Activated naive CD4-positive, alpha-beta T cell treated with anti-CD3 and anti-CD28 coated beads, Interleukin-2, amount 50 U/mL, for 16 hours (primary cell): ENCODE results near the gene SDC1.

Experiments
- DNase-seq: peaks from one replicate; pipeline ENCODE4 v3.0.0-alpha.2; 2020

The SDC1 gene

DNA sequence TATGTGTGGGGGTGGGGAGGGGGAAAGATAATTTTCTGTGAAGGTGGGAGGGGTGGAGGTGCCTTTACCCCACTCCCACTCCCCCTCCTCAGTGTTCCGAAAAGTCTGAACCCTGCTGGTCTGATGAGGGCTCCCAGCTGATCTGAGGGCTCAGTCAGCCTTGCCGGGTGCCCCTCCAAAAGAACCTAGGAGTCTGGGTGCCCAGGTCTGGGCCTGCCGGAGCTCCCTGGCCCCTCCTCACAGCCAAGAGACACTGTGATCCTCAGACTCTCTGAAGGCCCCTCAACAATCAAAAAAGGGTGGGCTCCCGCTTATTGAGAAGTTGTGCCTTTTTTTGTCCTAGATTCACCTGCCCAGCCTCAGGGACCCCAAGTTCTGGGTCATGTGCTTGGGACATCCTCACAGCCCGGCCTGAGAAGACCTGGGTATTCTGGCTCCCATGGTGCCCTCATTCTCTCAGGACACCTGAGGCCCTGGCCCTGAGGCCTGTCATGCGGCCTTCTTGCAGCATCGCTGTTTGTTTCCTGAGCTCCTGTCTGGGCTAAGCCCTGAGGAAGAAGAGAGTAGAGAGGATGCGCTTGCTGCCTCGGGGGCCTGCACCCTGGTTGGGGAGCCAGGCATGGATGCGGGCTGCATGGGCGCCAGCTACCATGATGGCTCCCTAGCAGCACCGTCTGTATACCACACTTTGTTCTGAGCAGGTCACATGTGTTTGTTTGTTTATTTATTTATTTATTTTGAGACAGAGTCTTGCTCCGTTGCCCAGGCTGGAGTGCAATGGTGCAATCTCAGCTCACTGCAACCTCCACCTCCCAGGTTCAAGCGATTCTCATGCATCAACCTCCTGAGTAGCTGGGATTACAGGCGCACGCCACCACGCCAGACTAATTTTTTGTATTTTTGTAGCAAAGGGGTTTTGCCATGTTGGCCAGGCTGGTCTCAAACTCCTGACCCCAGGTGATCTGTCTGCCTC, 44.0 kb downstream of the SDC1 start:
- DNase-seq, result no peak

DNA sequence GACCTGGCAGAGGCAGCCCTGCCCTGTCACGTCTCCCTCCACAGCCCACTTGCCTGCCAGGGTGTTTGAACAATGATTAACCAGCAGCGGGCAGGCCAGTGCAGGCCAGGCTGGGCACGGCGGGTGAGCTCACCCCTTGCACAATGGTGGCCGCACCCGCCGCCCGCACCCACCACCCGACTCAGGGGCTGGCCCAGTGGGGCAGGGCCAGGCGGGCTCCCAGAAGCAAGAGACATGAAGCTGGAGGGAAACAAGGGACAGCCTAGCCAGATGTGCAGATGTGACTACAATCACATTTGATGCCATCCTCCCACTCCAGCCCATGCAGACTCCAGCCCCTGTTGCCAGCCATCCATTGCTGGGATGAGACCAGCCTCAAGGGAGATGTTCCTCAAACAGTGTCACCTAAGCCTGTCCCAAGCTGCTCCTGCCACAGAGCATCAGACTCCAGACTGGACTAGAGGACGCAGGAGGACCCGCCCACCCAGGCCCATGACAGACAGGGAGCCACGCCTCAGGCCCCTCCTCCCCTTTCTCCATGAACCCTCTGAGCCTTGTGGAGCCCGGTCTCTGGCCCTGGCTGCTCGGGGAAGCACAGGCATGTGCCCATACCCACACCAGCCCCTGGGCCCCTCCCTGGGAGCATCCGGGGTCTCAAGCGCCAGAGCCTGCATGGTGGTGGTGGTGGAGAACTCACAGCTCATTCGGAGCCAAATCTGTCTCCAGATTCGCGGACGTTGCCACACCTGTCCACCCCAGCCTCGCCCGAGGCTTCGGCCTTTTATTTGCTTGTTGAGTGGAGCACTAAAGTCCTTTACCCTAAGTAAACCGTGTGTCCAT, 45.0 kb downstream of the SDC1 start:
- DNase-seq, result no peak

DNA sequence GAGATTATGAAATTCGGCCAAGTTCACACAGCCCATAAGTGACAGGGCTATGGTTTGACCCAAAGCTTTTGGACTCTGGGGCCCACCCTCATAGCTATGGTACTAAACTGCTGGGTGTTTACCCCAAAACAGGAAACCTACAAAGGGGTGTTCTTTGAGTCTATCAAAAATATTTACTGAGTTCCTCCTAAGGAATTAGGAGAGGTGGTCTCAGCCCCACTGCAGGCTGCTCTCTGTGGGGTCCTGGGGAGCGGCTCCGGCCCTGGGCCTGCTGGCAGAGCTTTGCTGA, 45.5 kb downstream of the SDC1 start:
- no peak for DNase-seq

DNA sequence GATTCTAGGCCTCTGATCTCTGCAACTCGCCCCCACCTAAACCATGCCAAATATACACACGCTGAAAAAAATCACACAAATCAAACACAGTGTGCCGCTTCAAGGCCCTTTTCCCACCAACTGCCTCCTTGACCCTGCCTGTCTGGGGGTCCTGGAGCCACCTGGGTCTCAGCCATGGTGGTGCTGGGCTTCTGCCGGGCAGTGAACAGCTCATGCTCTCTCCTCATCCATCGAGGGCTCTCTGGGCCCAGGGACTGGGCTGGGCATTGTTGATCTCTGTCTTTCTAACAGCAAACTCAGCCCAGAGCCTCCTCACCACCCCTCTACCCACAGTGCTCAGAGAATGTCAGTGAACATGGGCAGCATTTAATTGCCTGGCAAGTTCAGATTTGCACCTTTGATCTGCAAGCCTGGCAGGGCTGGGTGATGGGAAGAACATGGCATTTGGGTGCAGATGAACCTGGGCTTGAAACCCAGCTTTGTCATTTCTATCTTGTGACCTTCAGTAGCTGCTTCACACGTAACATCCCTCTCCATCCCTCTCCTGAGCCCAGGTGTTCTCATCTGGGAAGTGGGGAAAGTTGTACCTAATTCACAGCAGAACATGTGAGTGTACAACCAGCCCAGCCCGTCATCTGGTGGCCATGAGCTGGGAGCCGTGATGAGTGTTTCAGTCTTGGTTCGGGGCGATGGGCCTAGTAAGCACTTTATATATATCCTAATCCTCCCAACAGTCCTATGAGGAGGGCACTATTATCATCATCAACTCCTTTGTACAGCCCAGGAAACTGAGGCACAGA, 46.1 kb downstream of the SDC1 start:
- no peak for DNase-seq

DNA sequence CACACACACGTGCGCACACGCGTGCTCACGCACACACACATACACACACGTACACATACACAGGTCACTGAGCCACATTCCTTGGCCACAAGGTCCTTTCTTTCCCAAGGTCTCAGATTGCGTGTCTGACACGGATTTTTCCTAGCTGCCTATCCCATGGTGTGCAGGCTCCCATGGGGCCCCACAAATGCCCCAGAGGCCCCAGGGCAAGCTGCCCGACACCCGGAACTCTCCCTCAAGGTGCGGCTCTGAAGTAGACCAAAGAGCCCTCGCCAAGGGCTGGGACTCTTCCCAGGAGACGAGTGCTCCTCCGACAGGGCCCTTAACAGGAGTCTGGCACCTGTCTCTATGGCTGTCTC, 46.7 kb downstream of the SDC1 start:
- no peak for DNase-seq

DNA sequence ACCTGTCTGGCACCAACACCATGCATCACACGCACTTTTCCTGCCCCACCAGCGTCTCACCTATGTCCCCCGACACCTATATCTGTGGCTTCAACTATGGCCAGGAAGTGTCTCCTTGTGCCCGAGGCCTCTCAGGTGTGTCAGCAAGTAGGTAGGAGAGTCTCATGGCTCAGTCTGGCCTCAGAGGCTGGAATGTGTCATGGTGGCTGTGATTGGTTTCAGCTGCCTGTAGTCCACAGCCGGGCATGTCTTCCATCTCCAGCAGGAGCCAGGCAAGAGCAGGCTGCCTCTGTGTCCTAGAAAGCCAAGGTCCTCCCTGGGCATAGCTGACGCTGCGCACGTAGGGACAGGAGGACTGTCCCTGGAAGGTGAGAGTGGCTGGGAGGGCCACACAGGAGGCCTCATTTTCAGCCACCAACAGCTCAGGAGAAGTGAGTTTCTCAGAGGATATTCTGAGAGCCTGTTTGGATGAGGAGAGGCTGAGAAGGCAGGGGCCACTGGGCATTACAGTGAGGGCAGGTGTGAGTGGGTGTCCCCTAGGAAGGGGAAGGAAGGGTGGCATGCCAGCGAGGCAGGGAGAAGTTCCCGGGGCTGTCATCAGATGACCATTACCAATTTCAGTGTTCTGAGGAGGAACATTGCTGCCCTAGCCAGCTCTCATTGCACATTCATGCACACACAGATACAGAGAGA, 47.2 kb downstream of the SDC1 start:
- DNase-seq, result no peak

DNA sequence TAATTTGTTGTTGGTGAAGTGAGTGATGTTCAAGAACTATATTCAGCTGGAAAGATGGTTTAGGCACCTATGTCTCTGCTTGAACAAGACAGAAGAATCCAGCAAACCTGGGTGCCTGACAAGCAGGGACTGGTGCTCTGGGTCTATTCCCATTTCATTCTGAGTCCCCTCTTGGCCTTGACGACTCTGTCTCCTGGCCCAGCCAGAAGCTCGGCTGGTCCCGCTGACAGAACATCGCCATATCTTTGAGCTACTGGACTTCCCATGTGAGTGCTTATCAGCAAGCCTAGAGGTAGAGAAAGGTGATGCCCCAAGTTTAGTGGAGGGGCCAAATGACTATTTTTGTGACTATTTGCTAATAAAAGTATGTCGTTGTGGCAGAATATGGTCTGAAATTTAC, 48.2 kb downstream of the SDC1 start:
- no peak for DNase-seq

DNA sequence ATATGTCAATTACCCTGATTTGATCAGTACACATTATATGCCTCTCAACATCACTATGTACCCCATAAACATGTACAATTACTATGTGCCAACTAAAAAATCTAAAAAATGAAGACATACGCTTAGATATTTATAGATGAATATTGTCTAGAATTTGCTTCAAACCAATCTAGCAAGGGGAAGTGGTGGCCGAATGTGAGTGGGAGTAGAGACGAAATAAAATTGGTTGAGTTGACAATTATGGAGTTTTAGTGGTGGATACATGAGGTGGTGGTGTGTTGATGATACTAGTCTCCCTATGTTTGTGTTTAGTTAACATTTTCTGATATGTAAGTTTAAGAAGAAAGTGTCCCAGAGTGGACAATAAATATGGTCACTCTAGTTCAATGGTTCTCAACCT, 49.0 kb downstream of the SDC1 start:
- DNase-seq, result no peak

DNA sequence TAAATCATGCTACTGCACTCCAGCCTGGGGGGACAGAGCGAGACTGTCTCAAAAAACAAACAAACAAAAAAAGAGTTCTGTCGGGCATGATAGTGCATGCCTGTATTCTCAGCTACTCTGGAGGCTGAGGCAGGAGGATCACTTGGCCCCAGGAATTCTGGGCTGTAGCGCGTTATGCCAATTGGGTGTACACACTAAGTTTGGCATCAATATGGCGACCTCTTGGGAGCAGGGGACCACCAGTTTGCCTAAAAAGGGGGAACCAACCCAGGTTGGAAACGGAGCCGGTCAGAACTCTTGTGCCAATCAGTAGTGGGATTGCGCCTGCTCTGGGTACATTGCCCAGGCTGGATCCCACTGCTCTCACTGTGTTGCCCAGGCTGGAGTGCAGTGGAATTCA, 49.7 kb downstream of the SDC1 start:
- DNase-seq, result no peak

DNA sequence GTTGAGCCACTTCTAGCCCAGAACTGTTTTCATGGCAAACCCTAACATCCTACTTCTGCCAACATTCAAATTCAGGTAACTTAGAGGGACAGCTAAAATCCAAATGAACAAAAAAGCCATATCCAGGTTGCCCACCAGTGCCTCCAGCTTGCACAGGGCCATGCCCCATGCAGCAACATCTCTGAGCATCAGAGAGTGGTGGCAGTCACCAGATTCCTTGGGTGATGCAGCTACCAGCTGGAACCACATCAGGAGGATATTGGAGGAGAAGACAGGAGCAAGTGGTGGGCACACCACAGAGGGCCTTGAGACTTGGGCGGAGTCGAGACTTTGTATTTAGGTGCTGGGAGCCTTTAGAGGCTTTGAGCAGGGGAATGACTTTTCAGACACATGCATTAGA, 50.5 kb downstream of the SDC1 start:
- DNase-seq, result no peak

DNA sequence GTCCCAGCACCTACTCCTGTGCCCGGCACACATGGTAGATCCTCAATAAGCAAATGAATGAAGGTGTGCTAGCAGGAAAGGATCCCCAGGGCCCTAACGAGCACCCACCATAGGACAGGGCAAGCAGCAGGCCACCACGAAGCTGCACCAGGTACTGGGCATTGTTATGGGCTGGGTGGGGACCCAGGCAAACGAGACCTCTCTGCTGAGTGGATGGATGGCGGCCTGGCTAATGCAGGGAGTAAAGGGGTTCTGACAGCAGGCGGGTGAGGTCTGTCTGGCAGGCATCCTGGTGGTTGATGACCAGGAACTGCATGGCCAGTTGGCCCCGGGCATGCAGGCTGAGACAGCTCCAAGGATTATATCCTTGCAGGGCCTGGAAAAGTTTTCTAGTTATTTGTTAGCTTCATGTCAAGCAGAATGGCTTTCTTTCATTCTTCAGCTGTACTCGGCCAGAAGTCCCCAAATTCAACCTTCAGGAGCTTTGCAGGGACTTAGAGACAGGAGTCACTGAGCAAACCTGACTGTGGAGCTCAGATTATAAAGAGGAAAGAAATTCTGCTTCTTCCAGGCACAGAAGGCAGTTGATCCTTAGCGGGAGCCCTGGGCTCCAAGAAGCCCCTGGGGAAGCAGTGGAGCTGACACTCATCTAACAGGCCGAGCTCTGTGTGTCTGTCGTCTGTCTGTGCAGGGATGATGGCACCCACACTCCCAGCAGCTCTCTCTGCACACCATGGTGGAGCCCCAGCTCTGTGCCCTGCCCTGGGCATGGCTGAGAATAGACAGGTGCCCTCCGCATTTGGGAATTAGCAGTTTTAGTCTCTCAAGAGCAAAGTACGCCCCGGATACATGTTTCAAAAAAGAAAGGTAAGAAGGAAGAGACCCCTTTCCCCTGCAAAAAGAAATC, 51.2 kb downstream of the SDC1 start:
- no peak for DNase-seq

DNA sequence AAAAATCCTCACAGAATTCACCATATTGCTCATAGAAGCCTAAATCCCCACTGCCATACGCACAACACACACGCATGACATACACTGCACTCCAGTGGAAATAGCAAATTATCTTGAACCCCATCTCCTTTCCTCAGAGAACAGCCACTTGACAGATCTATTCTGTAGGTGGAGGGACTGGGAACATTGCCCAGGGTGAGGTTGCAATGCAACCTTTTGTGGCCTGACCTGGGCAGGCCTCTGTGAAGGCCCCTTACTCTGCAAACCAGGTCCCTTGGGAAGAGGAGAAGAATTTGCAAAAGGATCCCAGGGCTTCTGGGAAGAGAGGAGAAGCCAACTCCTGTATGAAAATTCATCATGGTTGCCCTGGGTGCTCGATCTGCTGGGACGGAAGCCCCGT, 51.9 kb downstream of the SDC1 start:
- DNase-seq, result no peak

DNA sequence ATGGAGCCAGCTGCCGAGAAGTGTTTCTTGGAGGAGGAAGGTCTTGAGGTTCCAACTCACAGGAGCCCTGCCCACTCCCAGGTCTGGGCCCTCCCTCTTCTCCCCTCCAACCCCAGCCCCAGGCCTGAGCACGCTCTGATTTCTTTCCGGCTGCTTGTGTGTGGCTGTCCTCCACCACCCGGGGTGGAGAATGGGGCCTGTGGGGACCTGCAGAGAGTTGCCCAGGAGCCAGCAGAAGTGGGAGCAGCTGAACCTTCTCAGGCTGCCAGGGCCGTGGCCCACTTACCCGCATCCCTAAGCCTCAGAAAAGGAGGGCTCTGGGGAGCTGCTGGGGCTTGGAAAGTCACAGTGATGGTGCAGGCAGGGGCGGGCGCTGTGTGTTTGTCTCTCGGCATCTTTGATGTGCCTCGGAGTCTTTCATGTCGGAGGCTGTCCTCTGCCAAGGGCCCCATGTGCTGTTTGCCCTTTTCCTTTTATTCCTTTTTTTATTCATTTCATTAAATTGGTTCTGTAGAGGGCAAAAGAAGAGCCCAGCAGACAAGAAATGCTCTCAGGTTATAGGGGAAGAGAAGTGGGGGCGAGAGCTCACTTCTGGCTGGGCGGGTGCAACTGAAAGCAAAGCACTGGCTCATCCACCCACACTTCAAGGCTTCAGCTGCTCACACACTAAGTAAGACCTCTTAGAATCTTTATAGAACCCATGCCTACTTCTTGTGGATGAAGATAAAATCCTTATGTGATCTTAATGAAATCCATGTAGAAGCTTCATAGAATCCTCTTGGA, 52.5 kb downstream of the SDC1 start:
- DNase-seq, result no peak

DNA sequence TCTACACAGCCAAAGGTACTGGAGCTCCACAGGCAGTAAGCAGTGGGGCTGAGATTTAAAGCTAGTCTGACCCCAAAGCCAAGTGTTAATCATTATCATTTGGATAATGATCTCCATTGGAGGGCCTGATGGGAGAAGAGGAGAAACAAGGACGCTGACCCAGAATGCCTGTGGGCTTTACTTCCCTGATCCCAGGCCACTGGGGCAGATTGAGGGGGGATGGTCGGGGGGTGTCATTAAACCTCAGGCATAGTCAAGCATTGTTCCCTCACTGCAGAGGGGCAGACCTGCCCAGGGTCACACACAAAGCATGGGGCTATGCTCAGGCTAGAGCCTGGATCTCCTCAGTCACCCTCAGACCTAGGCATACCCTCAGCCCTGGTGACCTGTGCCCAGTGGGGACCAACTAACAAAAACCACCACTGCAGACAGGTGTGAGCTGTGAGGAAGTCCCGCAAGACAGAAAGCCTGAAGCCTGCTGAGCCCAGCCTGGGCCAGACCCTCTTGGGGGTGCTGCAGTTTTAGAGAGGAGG, 53.4 kb downstream of the SDC1 start:
- no peak for DNase-seq

DNA sequence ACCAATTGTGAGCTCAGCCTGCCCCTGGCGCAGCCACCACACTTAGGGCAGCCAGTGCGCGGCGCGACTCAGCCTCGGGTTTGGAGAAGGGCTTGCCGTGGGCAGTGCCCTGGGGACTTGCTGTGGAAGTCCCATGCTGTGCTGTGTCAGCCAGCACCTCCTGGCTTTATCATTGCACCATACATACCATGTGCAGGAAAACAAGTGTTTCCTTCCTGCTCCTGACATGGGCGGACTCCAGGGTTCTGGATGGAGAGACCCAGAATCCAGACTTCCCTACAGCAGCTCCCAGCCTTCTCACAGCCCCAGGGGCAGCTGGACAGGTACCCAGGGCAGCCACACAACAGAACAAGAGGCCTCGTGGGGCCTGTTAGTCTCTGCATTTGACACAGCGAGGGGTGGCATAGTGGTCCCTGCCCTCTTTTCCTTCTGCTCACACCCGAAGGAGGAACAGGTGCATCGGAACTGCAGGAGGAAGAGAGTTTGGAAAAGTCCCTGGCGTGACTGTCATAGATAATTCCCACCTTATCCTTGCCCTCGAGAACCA, 54.2 kb downstream of the SDC1 start:
- no peak for DNase-seq

DNA sequence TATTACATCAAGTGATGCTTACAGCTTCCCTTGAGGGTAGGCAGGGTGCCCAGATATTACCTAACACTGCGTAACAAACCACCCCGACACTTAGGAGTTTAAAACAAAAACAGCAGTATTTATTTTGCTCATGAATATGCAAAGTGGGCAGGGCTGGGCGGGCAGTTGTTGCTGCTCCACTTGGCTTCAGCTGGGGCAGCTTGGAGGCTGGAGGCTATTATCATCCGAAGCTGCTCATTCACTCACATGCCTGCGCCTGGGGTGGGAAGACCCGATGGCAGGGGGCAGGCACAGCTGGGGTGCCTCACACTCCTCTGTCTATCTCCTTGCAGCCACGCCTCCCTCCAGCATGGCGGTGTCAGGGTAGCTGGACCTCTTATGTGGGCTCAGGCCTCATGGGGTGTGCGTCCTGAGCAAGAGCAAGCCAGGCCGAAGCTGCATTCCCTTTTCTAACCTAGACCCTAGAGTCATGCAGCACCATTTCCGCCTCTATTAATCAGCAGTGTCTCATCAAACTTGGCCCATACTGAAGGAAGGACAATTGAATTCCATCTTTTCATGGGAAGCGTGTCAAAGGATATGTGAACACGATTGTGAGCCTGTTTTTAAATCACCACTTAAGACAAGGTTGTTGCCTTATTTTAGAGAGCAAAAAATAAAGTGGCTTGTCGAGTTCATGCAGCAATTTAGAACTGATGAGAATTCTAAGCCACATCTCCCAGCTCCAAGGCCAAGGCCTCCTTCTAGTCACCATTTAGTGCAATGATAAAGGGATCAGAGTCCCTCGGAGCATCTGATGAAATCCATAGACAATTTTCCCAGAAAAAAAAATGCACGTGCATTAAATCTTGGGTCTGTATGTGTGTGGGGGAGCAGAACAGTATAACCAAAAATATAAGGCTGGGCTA, 54.9 kb downstream of the SDC1 start:
- no peak for DNase-seq

DNA sequence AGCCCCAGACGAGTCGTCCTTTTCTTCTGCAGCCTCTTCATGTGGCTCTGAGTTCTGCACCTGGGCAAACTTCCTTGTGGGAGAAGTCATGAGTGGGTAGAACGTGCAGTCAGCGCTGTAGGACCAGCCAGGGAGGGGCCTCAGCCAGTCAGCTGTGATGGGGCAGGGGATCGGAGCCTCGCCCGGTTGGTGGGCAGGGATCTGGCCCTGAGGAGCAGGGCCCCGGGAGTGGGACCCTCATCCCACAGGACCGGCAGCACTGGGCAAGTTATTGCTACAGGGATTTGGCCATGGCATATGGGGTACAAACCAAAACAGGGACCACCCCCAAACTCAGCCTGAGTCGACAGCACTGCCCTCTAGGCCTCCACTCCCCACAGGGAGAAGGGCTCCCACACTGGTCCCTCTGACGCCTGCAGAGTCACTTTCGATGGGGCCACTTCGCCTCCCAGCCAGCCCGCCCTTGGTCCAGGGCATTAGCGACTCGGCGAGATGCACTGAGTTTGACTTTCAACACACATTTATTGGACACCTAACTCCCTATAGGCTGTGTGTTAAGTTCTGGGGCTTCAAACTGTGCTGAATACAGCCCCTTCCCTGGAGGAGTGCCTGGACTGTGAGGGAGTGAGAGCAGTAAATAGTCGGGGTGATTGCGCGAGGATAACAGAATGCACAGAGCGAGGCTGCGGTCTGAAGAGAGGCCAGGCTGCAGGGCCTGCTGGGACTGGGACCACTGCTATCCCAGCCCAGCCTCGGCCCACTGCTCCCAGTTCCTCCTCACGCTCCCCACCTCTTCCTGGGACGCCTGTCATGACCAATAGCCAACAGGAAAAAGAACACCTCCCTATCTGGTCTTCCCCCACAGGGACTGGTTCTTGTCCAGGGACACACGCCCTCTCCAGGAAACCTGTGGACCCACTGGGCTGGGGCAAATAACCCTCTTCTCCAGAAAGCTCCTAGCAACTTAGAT, 55.9 kb downstream of the SDC1 start:
- DNase-seq, result no peak
